Dendritic cell treated with granulocyte-macrophage colony-stimulating factor and Interleukin-4, amounts not matched to agents 40 ng/mL and 50 ng/mL, for 4 days (primary cell): ENCODE results near the gene LTB4R2.

Experiments
- H3K27ac Mint-ChIP-seq: one replicate; pipeline ENCODE4 v1.8.0; 2022; ENCODE audit warnings: mild to moderate bottlenecking, mixed read lengths
- H3K27me3 Mint-ChIP-seq: one replicate; pipeline ENCODE4 v1.8.0; 2022; ENCODE audit warnings: mild to moderate bottlenecking, mixed read lengths
- H3K36me3 Mint-ChIP-seq: one replicate; pipeline ENCODE4 v1.8.0; 2022; ENCODE audit warnings: low read depth, mixed read lengths
- H3K4me1 Mint-ChIP-seq: one replicate; pipeline ENCODE4 v1.8.0; 2022; ENCODE audit warnings: low read depth, mixed read lengths
- H3K4me3 Mint-ChIP-seq: one replicate; pipeline ENCODE4 v1.8.0; 2022; ENCODE audit warnings: mild to moderate bottlenecking, moderate library complexity, mixed read lengths
- H3K9me3 Mint-ChIP-seq: one replicate; pipeline ENCODE4 v1.8.0; 2022; ENCODE audit warnings: mixed read lengths
- intact Hi-C: fragments of 100-400 bp; cut with micrococcal nuclease; formaldehyde crosslinking; loops from one replicate; pipeline ENCODE4 v1.15.0; 2022

The LTB4R2 gene

GRCh38 chr14:24270537-24271133 lies 39.3 kb upstream of the LTB4R2 start:
- Mint-ChIP-seq H3K27me3 (no peaks in the 10 kb centered on the region), H3K4me1 (peaks cover 67% of the 10 kb centered on the region), H3K36me3 (peaks cover 45% of the 10 kb centered on the region), H3K9me3 (no peaks in the 10 kb centered on the region), H3K27ac (peak overlapping the region; percentile 79), H3K4me3 (peak overlapping the region; percentile 90)
- intact Hi-C loops, result loop anchor here (2.0 kb wide), 1 partner anchor 28 kb away; the partner anchor contains the start of gene TINF2

- peak within 1 kb of the TSS; percentile 90 for H3K4me3 Mint-ChIP-seq
- no peaks in the 10 kb centered on the region for H3K27me3 Mint-ChIP-seq
- peaks cover 64% of the 10 kb centered on the region for H3K4me1 Mint-ChIP-seq
- intact Hi-C loops, result loop anchor here (2.0 kb wide), 1 partner anchor 28 kb away; the partner anchor contains the start of gene TINF2
- H3K9me3 Mint-ChIP-seq, result no peaks in the 10 kb centered on the region
- H3K36me3 Mint-ChIP-seq, result peaks cover 41% of the 10 kb centered on the region
- peak within 1 kb of the TSS; percentile 79 for H3K27ac Mint-ChIP-seq
These were observed 38.7 kb upstream of the LTB4R2 start, which contains the start of gene RABGGTA for GRCh38 chr14:24271134-24271833. TSS of gene RABGGTA (minus strand) at chr14:24271597. CDS start at chr14:24271115, 482 bp downstream.

GRCh38 chr14:24271834-24272263 lies 38.1 kb upstream of the LTB4R2 start:
- intact Hi-C loops, result loop anchor here (2.0 kb wide), 1 partner anchor 29 kb away; the partner anchor contains the start of gene TINF2
- Mint-ChIP-seq H3K4me3 (peak overlapping the region; percentile 90), H3K36me3 (peaks cover 35% of the 10 kb centered on the region), H3K4me1 (peaks cover 64% of the 10 kb centered on the region), H3K9me3 (no peaks in the 10 kb centered on the region), H3K27me3 (no peaks in the 10 kb centered on the region), H3K27ac (peak overlapping the region; percentile 79)

DNA sequence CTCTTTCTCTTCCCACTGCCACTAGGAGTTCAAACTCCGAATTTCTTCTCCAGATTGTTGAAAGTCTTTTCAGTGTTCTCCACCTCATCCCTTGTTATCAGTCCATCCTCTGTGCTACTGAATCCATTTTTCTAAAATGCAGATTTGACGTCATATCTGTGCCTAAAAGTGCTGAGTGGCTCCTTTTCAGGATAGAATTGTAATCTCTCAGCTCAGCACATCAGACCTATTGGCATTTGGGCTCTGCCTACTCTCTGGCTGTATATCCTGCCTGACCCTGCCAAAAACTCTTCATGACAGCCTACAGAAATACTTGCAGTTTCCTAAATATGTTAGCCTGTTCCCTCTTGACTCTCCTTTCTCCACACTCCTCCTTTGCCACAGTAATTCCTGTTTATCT lies 37.5 kb upstream of the LTB4R2 start:
- Mint-ChIP-seq H3K4me3 (peak overlapping the region; percentile 90), H3K27me3 (no peaks in the 10 kb centered on the region), H3K36me3 (peaks cover 29% of the 10 kb centered on the region), H3K9me3 (no peaks in the 10 kb centered on the region), H3K27ac (peak overlapping the region; percentile 79), H3K4me1 (peaks cover 64% of the 10 kb centered on the region)
- intact Hi-C loops, result no loop called here

DNA sequence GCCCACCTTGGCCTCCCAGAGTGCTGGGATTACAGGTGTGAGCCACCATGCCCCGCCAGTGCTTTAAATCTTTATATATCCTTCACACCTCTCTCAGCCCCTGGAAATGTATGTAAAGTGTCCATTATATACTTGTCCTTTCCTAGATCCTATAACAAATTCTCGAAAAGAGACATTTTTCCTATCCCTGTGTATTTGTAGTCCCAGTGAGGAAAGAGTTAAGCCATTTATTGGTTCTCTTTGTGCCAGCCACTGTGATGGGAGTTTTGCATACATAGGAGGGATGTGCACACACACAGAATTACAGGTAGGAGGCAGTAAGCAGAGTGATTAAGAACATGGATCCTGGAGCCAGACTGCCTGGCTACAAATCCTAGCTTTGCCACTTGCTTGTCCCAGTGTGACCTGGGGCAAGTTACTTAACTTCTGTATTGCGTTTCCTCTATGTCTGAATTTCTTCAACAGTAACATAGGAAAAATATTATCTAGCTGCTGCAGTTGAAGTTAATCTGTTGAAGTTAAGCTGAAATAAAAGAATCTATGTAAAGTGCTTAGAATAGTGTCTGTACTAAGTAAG lies 36.4 kb upstream of the LTB4R2 start:
- intact Hi-C loops, result no loop called here
- Mint-ChIP-seq H3K27me3 (no peaks in the 10 kb centered on the region), H3K27ac (peak overlapping the region; percentile 79), H3K4me3 (no peak overlapping the region), H3K36me3 (peaks cover 23% of the 10 kb centered on the region), H3K9me3 (no peaks in the 10 kb centered on the region), H3K4me1 (peaks cover 74% of the 10 kb centered on the region)

GRCh38 chr14:24274101-24274543 lies 35.8 kb upstream of the LTB4R2 start:
- Mint-ChIP-seq H3K27me3 (no peaks in the 10 kb centered on the region), H3K4me1 (peaks cover 80% of the 10 kb centered on the region), H3K36me3 (peaks cover 20% of the 10 kb centered on the region), H3K27ac (peak overlapping the region; percentile 79), H3K9me3 (no peaks in the 10 kb centered on the region), H3K4me3 (no peak overlapping the region)
- intact Hi-C loops, result no loop called here

DNA sequence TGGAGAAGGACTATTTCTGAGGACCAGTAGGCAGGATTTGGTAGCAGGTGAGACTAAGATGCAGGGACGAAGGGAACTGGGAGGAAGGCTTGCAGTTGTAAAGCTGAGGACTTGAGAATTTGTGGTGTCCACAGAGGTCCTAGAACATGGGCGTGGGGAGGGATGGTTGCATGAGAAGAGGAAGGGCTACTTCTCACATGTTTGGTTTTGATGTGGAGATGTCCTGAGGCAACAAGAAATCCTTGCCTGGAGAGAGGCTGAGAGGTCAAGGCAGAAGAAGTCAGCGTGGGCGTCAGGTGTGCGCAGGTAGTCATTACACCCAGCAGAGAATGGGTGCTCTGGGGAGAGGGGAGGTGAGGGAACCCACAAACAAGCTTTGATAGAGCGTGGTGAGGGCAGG lies 32.9 kb upstream of the LTB4R2 start:
- Mint-ChIP-seq H3K4me3 (peak overlapping the region; percentile 44), H3K9me3 (no peaks in the 10 kb centered on the region), H3K27me3 (no peaks in the 10 kb centered on the region), H3K4me1 (peaks cover 92% of the 10 kb centered on the region), H3K27ac (peak overlapping the region; percentile 86), H3K36me3 (peaks cover 8% of the 10 kb centered on the region)
- intact Hi-C loops, result no loop called here

- H3K4me3 Mint-ChIP-seq, result peak overlapping the region; percentile 41
- H3K9me3 Mint-ChIP-seq, result no peaks in the 10 kb centered on the region
- peaks cover 8% of the 10 kb centered on the region for H3K36me3 Mint-ChIP-seq
- H3K27me3 Mint-ChIP-seq, result no peaks in the 10 kb centered on the region
- intact Hi-C loops, result no loop called here
- peak overlapping the region; percentile 86 for H3K27ac Mint-ChIP-seq
- H3K4me1 Mint-ChIP-seq, result peaks cover 92% of the 10 kb centered on the region
These were observed 32.2 kb upstream of the LTB4R2 start for GRCh38 chr14:24277606-24278321.

DNA sequence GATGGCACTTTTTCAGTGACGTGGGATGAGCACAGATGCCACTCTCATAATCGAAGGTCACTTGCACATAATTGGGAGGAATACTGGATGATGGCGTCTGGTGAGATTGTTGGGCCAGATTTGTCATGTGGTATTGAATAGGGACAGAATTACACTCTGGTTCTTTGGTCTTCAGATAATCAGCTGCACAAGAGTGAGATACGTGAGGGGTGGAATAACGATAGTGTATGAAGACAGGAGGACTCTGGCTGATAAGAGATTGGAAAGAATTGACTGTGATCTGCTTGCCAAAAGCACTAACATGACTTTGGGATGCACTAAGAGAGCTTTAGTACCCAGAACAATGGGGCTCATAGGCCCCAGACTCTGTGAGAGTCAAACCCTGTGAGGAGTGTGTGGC lies 31.5 kb upstream of the LTB4R2 start:
- Mint-ChIP-seq H3K36me3 (peaks cover 8% of the 10 kb centered on the region), H3K27me3 (no peaks in the 10 kb centered on the region), H3K4me1 (peaks cover 87% of the 10 kb centered on the region), H3K27ac (peak overlapping the region; percentile 86), H3K9me3 (no peaks in the 10 kb centered on the region), H3K4me3 (peak overlapping the region; percentile 35)
- intact Hi-C loops, result no loop called here

DNA sequence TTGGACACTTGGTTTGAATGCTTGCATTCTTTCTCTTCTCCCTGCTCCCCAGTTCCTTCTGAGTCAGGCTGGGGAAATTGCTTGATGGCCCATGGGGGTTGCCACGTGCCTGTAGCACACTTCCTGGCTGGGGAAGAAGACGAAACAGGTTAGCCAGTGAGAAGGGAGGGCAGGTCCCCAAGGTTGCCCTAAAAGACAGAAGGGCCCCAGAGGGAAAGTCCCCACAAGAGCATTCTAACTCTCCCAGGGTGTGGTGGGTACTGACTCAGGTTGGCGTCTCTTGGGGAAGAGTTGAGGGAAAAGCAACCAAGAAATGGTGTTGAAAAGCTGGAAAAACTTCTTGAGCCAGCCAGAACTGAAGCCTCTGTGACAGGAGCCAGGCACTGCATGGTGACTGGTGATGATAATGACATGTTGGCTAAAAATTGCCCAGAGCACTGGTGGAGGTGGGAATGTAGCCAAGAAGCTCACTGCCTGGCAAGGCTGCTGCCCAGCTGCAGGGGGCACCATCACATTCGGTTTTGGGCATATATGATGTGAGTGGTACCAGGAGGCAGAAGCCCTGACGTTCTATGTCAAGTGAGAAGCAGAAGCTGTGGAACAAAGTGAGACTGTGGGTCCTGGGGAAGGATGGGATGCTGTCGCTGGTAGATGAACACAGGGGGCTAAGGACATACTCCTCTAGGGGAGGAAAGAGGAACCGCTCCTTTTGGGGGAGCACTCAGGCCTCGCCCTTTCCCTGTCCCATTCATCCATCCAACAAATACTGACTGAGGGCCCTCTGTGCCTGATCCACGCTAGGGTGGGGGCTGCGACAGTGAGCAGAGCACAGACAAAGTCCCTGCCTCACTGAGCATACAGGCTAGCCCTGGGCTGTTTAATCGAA lies 30.4 kb upstream of the LTB4R2 start:
- intact Hi-C loops, result loop anchor here (1.0 kb wide), 1 partner anchor 18 kb away; no protein-coding TSS in a partner anchor
- H3K4me3 Mint-ChIP-seq, result no peak overlapping the region
- H3K27me3 Mint-ChIP-seq, result no peaks in the 10 kb centered on the region
- peaks cover 87% of the 10 kb centered on the region for H3K4me1 Mint-ChIP-seq
- peak overlapping the region; percentile 86 for H3K27ac Mint-ChIP-seq
- H3K36me3 Mint-ChIP-seq, result peaks cover 8% of the 10 kb centered on the region
- no peaks in the 10 kb centered on the region for H3K9me3 Mint-ChIP-seq

GRCh38 chr14:24280797-24281460 lies 29.0 kb upstream of the LTB4R2 start:
- intact Hi-C loops, result no loop called here
- Mint-ChIP-seq H3K4me1 (peaks cover 79% of the 10 kb centered on the region), H3K4me3 (no peak overlapping the region), H3K36me3 (peaks cover 8% of the 10 kb centered on the region), H3K27me3 (no peaks in the 10 kb centered on the region), H3K27ac (peak overlapping the region; percentile 86), H3K9me3 (no peaks in the 10 kb centered on the region)

DNA sequence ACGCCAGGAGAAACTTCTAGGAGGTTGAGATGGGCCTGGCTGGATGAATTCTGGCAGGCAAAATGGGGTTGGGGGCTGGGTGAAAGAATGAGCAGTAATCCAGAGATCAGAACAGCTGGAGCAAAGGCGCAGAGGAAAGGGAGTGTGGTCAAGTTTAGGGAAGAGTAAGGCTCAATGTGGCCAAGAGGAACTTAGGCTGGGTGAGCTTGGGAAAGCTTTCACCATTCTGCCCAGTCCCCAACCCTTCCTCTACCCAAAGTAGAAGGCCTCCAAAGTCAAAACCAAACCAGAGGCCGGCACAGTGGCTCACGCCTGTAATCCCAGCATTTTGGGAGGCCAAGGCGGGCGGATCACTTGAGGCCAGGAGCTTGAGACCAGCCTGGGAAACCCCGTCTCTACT lies 28.3 kb upstream of the LTB4R2 start:
- H3K36me3 Mint-ChIP-seq, result peaks cover 8% of the 10 kb centered on the region
- H3K27ac Mint-ChIP-seq, result peak overlapping the region; percentile 86
- H3K9me3 Mint-ChIP-seq, result no peaks in the 10 kb centered on the region
- no peak overlapping the region for H3K4me3 Mint-ChIP-seq
- peaks cover 74% of the 10 kb centered on the region for H3K4me1 Mint-ChIP-seq
- H3K27me3 Mint-ChIP-seq, result no peaks in the 10 kb centered on the region
- intact Hi-C loops, result no loop called here
